LNCAP (cell line): Measurements from ENCODE around the gene CCDC60.

Experiments used
- CTCF ChIP-seq: fragments of 450-650 bp; IDR thresholded peaks from 2 replicates; pipeline ENCODE4 v1.5.1; 2017; ENCODE audit warnings: mild to moderate bottlenecking

The CCDC60 gene

GRCh38 chr12:119340578-119340977, 6.0 kb downstream of the CCDC60 start:
- TF ChIP-seq CTCF: no peak

- no peak for TF ChIP-seq CTCF
Measured at GRCh38 chr12:119341020-119341419, 6.5 kb downstream of the CCDC60 start.

GRCh38 chr12:119341988-119342387, 7.5 kb downstream of the CCDC60 start:
- TF ChIP-seq CTCF: no peak

GRCh38 chr12:119343130-119343529, 8.6 kb downstream of the CCDC60 start:
- TF ChIP-seq CTCF: no peak

DNA sequence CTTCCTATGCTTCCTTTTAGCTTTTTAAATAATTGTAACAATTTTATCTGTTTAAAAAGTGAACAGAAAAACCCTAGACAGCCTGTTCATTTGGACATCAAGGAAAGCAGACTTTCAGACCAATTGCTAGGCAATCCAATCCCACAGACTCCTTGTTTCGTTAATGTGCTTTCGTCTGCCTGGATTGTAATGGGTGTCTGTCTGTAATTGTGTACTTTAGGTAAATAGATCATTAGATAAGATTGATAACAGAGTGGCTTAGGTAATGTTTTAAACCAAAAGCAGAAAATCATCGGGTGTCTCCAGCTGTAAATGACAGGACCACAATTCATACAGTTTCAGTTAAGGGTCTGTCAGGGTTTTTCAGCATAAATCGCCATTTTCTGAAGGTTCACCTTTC, 19.6 kb downstream of the CCDC60 start:
- no peak for TF ChIP-seq CTCF

DNA sequence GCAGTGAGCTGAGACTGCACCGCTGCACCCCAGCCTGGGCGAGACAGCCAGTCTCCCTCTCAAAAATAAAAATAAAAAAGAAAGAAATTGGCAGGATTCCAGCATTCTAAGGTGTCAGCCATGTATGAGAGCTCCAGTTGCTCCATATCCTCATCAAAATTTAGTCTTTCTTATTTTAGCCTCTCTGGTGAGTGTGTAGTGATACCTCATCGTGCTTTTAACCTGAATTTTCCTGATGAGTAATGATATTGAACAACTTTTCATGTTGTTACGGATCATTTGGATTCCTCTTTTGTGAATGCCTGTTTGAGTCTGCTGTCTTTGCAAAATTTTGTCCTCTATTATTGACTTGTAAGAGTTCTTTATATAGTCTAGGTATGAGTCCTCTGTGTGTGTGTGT, 28.5 kb downstream of the CCDC60 start:
- TF ChIP-seq CTCF: no peak

GRCh38 chr12:119363490-119363889, 29.0 kb downstream of the CCDC60 start:
- TF ChIP-seq CTCF: no peak

DNA sequence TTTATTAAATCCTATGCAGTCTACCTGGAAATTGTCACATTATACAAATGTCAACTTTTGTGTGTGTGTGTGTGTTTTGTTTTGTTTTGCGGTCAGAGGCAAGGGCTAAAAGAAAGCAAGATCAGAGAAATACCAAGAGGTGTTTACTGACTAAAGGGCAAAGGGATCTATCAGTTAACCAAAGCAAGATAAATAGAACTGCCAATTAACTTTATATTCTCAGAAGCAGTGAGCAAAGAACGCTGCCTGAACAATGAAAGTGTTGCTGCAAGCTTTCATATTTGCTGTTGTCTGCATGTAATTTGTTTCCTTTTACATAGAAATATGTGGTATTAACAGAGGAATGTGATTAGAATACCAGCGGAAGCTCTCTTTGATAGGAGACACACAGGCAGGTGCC, 30.9 kb downstream of the CCDC60 start:
- TF ChIP-seq CTCF: no peak
